Measurements from ENCODE around the gene AP5M1. TPM values are rescaled to one million over a fixed set of nuclear protein-coding genes. Genes with fewer than 3 reads are reported as not detected.
"Not testable (repeated sequence)": the region's sequence is repeated elsewhere in the genome, so short reads cannot be mapped to it uniquely, and the experiment has no call there.

AP5M1 gene
- total RNA-seq, 4 donors from 2014 or later = 17.3 to 36.0 (median 27.7) TPM

DNA sequence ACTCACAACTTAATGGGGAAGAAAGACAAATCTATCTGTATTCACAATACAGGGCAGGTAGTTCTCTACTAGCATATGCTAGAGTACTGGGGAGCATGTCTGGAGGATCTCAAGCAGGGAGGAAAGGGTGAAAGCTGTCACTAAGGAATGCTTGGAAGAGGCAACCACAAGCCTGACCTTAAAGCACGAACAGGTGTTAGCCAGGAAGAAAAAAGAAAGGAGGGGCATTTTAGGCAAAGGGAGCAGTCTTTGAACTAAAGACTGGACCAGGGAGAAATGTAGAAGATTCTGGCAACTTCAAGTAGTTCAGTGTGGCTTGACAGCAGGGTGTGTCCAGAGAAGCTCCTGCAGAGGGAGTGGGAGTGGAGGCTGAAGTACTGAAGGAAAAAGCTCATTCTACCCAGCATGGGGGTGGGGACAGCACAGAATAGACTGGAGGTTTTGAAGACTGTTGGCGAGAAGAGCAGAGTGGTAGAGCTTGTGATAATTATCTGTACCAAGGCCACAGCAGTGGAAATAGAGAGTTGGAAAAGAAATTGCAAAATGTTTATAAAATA lies 50.9 kb downstream of the AP5M1 start:
- intact Hi-C loops (cut with DNase I; ENCODE audit: low total_unique reads) = loop anchor here (5.0 kb wide), 1 partner anchor 657 kb away; no protein-coding TSS in a partner anchor
- no peak for DNase-seq
- Histone ChIP-seq H3K36me3 (no peaks in the 10 kb centered on the region), H3K27ac (no peak overlapping the region), H3K27me3 (no peaks in the 10 kb centered on the region), H3K4me3 (no peak overlapping the region), H3K9me3 (no peaks in the 10 kb centered on the region), H3K4me1 (no peaks in the 10 kb centered on the region)
- in situ Hi-C loops (cut with MboI; ENCODE audit: low sequenced_read_pairs in 4 of 4) = loop anchor here in 3 of 4 donors (10.0 to 25.0 kb wide), 2 partner anchors 825 to 832 kb away; no protein-coding TSS in a partner anchor
- TF ChIP-seq POLR2A (IDR thresholded peaks at IDR 0.05) (no peak), CTCF (IDR thresholded peaks at IDR 0.05 in 4 of 5, conservative IDR thresholded peaks at IDR 0.05 in 1 of 5) (no peak)
- ATAC-seq = no peak

DNA sequence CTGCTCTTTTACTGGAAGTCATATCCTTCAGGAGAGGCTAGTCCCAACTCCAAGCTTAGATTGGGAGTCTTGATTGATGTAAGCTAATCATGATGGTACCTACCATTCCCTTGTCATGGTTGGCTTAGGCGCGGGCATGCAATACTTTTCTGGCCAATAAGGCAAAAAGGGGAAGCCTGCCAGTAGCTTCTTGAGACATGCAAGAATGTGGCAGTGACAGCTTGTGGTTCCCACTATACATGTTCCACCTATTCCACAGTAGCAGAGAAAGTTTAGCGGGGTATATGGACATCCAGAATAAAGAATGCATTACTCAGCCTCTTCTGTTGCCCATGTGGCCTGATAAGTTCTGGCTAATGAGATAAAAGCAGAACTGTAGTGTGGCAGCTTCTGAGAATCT lies 55.0 kb downstream of the AP5M1 start:
- TF ChIP-seq POLR2A (IDR thresholded peaks at IDR 0.05) = no peak
- TF ChIP-seq CTCF (IDR thresholded peaks at IDR 0.05 in 4 of 5, conservative IDR thresholded peaks at IDR 0.05 in 1 of 5) = no peak
- no peaks in the 10 kb centered on the region for H3K27me3 ChIP-seq
- H3K9me3 ChIP-seq = no peaks in the 10 kb centered on the region
- no peaks in the 10 kb centered on the region for H3K4me1 ChIP-seq
- no peaks in the 10 kb centered on the region for H3K36me3 ChIP-seq
- no peak overlapping the region for H3K27ac ChIP-seq
- in situ Hi-C loops (cut with MboI; ENCODE audit: low sequenced_read_pairs in 4 of 4) = loop anchor here in 2 of 4 donors (25.0 kb wide), 1 partner anchor 836 kb away; no protein-coding TSS in a partner anchor
- ATAC-seq (no peak), DNase-seq (no peak)
- no peak overlapping the region for H3K4me3 ChIP-seq
- intact Hi-C loops (cut with DNase I; ENCODE audit: low total_unique reads) = no loop called here

- in situ Hi-C loops (cut with MboI; ENCODE audit: low sequenced_read_pairs in 4 of 4) = no loop called here
Observed at GRCh38 chr14:57326253-57326652, 57.5 kb downstream of the AP5M1 start.

GRCh38 chr14:57329833-57330232 lies 61.1 kb downstream of the AP5M1 start:
- no peaks in the 10 kb centered on the region for H3K36me3 ChIP-seq
- in situ Hi-C loops (cut with MboI; ENCODE audit: low sequenced_read_pairs in 4 of 4) (no loop called here), intact Hi-C loops (cut with DNase I; ENCODE audit: low total_unique reads) (no loop called here)
- no peaks in the 10 kb centered on the region for H3K27me3 ChIP-seq
- H3K27ac ChIP-seq = no peak overlapping the region
- ATAC-seq (no peak), DNase-seq (no peak)
- H3K4me1 ChIP-seq = no peaks in the 10 kb centered on the region
- no peak for TF ChIP-seq CTCF (IDR thresholded peaks at IDR 0.05 in 4 of 5, conservative IDR thresholded peaks at IDR 0.05 in 1 of 5)
- no peak for TF ChIP-seq POLR2A (IDR thresholded peaks at IDR 0.05)
- no peak overlapping the region for H3K4me3 ChIP-seq
- no peaks in the 10 kb centered on the region for H3K9me3 ChIP-seq

More at GRCh38 chr14:57326253-57326652, 57.5 kb downstream of the AP5M1 start:
- Histone ChIP-seq H3K36me3 (no peaks in the 10 kb centered on the region), H3K27ac (no peak overlapping the region), H3K4me1 (no peaks in the 10 kb centered on the region), H3K9me3 (no peaks in the 10 kb centered on the region), H3K4me3 (no peak overlapping the region), H3K27me3 (no peaks in the 10 kb centered on the region)
- ATAC-seq = no peak
- intact Hi-C loops (cut with DNase I; ENCODE audit: low total_unique reads) = no loop called here
- no peak for TF ChIP-seq POLR2A (IDR thresholded peaks at IDR 0.05)
- no peak for TF ChIP-seq CTCF (IDR thresholded peaks at IDR 0.05 in 4 of 5, conservative IDR thresholded peaks at IDR 0.05 in 1 of 5)
- no peak for DNase-seq

DNA sequence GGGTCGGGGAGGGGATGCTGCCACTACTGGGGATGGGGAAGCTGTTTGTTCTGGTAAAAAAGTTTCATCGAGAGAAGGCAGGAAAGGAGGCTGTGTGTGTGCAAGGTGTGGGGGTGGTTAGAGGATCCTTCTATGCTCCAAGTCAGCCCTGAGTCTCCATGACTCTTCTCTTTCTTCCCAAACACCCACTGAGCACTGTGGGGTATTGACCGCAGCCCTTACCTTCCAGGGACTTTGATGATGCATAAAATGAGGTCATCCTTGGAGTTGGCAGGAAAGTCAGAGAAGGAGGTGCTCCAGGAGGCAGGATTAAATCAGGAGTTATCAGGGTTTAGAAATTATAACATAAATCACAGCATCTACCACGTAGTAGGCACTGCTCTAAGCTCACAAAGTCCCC lies 63.7 kb downstream of the AP5M1 start:
- intact Hi-C loops (cut with DNase I; ENCODE audit: low total_unique reads); H3K27me3 ChIP-seq; DNase-seq; H3K27ac ChIP-seq; H3K9me3 ChIP-seq; H3K4me1 ChIP-seq; in situ Hi-C loops (cut with MboI; ENCODE audit: low sequenced_read_pairs in 4 of 4); ATAC-seq; H3K36me3 ChIP-seq; H3K4me3 ChIP-seq: not testable (repeated sequence)

DNA sequence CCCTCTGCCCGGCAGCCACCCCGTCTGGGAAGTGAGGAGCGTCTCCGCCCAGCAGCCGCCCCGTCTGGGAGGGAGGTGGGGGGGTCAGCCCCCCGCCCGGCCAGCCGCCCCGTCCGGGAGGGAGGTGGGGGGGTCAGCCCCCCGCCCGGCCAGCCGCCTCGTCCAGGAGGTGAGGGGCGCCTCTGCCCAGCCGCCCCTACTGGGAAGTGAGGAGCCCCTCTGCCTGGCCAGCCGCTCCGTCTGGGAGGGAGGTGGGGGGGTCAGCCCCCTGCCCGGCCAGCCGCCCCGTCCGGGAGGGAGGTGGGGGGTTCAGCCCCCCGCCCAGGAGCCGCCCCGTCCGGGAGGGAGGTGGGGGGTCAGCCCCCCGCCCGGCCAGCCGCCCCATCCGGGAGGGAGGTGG lies 65.0 kb downstream of the AP5M1 start:
- H3K4me3 ChIP-seq; H3K4me1 ChIP-seq; DNase-seq; H3K9me3 ChIP-seq; H3K27ac ChIP-seq; in situ Hi-C loops (cut with MboI; ENCODE audit: low sequenced_read_pairs in 4 of 4); H3K27me3 ChIP-seq; H3K36me3 ChIP-seq; ATAC-seq; intact Hi-C loops (cut with DNase I; ENCODE audit: low total_unique reads): not testable (repeated sequence)

DNA sequence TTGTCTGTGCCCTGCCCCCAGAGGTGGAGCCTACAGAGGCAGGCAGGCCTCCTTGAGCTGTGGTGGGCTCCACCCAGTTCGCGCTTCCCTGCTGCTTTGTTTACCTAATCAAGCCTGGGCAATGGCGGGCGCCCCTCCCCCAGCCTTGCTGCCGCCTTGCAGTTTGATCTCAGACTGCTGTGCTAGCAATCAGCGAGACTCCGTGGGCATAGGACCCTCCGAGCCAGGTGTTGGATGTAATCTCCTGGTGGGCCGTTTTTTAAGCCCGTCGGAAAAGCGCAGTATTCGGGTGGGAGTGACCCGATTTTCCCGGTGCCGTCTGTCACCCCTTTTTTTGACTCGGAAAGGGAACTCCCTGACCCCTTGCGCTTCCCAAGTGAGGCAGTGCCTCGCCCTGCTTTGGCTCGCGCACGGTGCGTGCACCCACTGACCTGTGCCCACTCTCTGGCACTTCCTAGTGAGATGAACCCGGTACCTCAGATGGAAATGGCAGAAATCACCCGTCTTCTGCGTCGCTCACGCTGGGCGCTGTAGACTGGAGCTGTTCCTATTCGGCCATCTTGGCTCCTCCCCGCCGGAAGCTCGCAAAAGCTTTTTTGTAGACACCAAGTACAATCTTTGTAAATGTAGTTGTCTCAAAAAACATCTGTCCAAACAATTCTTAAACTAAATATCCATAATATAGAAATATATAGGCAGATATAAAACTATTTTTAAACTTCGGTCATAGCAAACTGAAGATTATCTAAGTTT lies 75.0 kb downstream of the AP5M1 start:
- not testable (repeated sequence) for H3K9me3 ChIP-seq

More for the DNA sequence above, 75.0 kb downstream of the AP5M1 start:
- H3K27ac ChIP-seq; H3K27me3 ChIP-seq; H3K4me1 ChIP-seq; ATAC-seq; intact Hi-C loops (cut with DNase I; ENCODE audit: low total_unique reads); H3K36me3 ChIP-seq; DNase-seq; H3K4me3 ChIP-seq; in situ Hi-C loops (cut with MboI; ENCODE audit: low sequenced_read_pairs in 4 of 4): not testable (repeated sequence)
